Activated naive CD4-positive, alpha-beta T cell treated with anti-CD3 and anti-CD28 coated beads, Interleukin-2, amount 50 U/mL, for 24 hours (primary cell): ENCODE measurements around the gene MYO5A.
"Not testable (repeated sequence)": the region's sequence is repeated elsewhere in the genome, so short reads cannot be mapped to it uniquely, and the experiment has no call there.

Source experiments
- H3K27ac Mint-ChIP-seq: one replicate; pipeline ENCODE4 v1.8.0; 2021; ENCODE audit warnings: mild to moderate bottlenecking, mixed read lengths
- H3K27me3 Mint-ChIP-seq: one replicate; pipeline ENCODE4 v1.8.0; 2021; ENCODE audit warnings: mixed read lengths
- H3K36me3 Mint-ChIP-seq: one replicate; pipeline ENCODE4 v1.8.0; 2021; ENCODE audit warnings: mixed read lengths
- H3K4me1 Mint-ChIP-seq: one replicate; pipeline ENCODE4 v1.8.0; 2021; ENCODE audit warnings: mixed read lengths
- H3K4me3 Mint-ChIP-seq: one replicate; pipeline ENCODE4 v1.8.0; 2021; ENCODE audit warnings: mild to moderate bottlenecking, mixed read lengths
- H3K9me3 Mint-ChIP-seq: one replicate; pipeline ENCODE4 v1.8.0; 2021; ENCODE audit warnings: mixed read lengths

MYO5A gene

DNA sequence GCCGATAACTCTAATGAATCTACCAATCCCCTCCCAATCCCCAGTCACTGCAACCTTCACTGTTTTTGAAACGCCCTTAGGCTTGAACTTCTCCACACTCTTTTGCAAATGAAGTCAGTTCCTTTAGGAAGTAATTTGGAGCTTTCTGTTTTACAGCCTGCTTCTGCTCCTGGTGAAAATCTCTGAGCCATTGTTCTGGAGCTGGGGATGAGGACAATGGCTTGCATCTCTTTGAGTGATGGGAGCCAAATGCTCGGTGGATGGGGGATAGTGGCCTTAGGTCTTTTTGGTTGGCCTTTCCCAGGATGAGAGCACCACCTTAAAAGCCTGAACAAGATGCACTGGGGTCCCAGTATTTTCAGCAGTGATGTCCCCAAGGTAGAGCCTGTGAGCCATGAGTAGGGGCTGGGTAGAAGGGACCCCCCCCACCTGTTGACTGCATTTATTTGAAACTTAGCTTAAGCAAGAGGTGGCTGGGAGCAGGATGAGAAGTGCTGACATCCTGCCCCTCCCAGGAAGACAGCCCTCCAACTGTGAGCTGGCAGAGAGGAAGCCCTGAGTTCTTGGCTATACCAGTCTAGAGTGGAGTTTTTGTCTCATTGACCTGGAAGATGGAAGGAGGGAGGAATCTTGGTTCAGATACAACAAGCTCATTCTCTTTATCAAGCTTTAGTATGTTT, 225.4 kb downstream of the MYO5A start:
- peaks cover 4% of the 10 kb centered on the region for H3K9me3 Mint-ChIP-seq
- no peak overlapping the region for H3K4me3 Mint-ChIP-seq
- H3K27me3 Mint-ChIP-seq: peaks cover 1% of the 10 kb centered on the region
- H3K36me3 Mint-ChIP-seq: peaks cover 6% of the 10 kb centered on the region
- peaks cover 12% of the 10 kb centered on the region for H3K4me1 Mint-ChIP-seq
- H3K27ac Mint-ChIP-seq: no peak overlapping the region

DNA sequence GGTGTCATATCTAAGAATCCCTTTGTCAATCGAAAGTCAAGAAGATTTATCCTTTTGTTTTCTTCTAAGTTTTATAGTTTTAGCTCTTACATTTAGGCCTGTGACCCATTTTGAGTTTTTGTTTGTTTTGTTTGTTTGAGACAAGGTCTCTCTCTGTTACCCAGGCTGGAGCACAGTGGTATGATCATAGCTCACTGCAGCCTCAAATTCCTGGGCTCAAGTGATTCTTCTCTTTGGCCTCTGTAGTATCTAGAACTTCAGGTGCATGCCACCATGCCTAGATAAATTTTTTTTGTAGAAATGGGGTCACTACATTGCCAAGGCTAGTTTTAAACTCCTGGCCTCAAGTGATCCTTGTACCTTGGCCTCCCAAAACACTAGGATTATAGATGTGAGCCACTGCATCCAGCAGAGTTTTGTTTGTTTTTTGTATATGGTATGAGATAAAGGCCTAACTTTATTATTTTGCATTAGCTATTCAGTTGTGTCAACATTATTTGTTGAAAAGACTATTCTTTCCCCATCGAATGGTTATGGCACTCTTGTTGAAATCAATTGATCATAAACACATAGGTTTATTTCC, 227.3 kb downstream of the MYO5A start:
- H3K27ac Mint-ChIP-seq: no peak overlapping the region
- H3K36me3 Mint-ChIP-seq: peaks cover 4% of the 10 kb centered on the region
- H3K9me3 Mint-ChIP-seq: peaks cover 4% of the 10 kb centered on the region
- peaks cover 12% of the 10 kb centered on the region for H3K4me1 Mint-ChIP-seq
- H3K27me3 Mint-ChIP-seq: peaks cover 5% of the 10 kb centered on the region
- no peak overlapping the region for H3K4me3 Mint-ChIP-seq

DNA sequence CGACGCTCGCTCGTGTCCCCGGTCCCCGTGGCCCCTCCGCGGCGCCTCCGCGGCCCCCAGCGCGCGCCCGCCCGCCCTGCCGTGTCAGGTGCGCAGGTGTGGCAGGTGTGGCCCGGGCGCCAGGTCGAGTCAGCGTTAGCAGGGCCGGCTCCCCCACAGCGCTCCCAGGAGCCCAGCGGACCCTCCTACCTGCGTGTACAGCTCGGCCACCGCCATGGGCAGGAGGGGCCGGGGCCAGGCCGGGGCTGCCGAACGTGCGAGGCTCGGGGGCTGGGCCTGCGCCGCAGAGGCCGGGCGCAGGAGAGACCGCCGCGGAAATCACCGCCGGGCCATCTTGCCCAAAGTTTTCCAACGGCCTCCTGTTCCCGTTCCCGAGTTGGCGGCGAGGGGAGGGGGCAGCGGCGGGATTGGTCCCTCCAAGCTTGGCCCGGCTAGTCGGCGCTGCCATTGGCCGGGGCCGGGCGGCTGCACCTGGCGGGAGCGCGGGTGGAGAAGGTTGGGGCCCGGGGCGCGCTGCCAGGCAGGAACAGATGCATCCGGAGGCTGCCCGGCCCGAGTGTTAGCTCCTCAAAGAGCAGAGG, 233.2 kb downstream of the MYO5A start, which contains the start of gene MYO5C:
MYO5C (minus strand) TSS at position 384 of the 581 bp plus-strand sequence; CDS start at position 216, 168 bp downstream.
- peaks cover 3% of the 10 kb centered on the region for H3K4me1 Mint-ChIP-seq

DNA sequence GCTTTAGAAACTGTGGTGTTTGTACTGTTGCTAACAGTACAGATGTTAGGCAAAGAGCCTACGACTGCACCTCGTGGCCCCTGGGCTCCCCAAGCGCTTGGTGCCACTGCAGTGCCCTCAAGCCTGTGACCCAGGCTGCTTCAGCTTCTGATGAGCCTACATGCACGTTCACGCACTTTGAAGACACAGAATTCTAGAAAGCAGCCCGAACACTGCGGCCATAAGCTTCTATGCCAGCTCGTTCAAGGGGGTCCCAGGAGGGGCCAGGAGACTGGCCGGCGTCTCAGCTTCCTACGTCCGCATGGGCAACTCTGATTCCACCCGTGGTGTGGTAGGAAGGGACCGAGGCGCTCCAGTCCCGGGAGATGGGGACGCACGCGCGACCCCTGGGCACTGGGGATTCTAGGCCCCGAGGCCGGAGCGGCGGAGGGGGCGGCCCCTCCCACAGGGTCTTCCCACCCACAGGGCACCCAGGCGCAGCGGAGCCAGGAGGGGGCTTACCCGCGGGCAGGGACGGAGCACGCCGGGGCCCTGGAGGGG, 233.7 kb downstream of the MYO5A start:
- Mint-ChIP-seq H3K4me3 (peak overlapping the region; percentile 76), H3K36me3 (no peaks in the 10 kb centered on the region), H3K27ac (no peak overlapping the region), H3K9me3 (no peaks in the 10 kb centered on the region), H3K27me3 (peaks cover 28% of the 10 kb centered on the region), H3K4me1 (peaks cover 3% of the 10 kb centered on the region)

More for the DNA sequence above, 233.2 kb downstream of the MYO5A start, which contains the start of gene MYO5C:
- Mint-ChIP-seq H3K27me3 (peaks cover 28% of the 10 kb centered on the region), H3K27ac (no peak within 1 kb of the TSS), H3K4me3 (peak within 1 kb of the TSS; percentile 76), H3K36me3 (peaks cover 1% of the 10 kb centered on the region), H3K9me3 (no peaks in the 10 kb centered on the region)

DNA sequence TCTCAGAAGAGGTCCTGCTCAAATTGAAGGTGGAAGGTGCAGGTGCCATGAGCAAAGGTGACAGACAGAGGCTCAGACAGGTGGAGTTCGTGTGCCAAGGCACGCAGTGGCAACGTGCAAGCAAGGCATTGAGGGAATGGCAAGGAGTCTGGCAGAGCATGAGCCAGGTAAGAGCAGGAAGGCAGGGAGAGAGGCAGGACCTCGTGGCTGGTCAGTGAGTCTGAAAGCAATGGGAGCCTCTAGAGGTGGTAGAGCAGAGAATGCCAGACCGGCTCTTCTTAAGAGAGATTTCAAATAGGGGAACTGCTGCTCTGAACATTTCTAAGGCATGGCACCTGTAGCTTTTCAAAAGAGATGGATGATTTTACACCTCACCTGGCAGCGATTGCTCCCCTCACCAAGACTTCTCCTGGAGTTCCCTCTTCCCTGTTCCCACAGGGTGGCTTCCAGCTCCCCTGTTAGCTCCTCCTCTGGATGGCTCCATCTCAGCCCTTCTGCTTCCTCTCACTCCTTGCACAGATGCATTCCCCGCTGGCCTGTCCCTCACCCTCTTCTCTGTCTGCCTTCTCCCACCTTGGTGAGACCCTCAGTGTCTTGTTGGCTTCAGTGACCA, 235.8 kb downstream of the MYO5A start:
- Mint-ChIP-seq H3K27me3 (peaks cover 27% of the 10 kb centered on the region), H3K4me3 (no peak overlapping the region), H3K4me1 (peaks cover 3% of the 10 kb centered on the region), H3K9me3 (no peaks in the 10 kb centered on the region), H3K27ac (no peak overlapping the region), H3K36me3 (no peaks in the 10 kb centered on the region)

DNA sequence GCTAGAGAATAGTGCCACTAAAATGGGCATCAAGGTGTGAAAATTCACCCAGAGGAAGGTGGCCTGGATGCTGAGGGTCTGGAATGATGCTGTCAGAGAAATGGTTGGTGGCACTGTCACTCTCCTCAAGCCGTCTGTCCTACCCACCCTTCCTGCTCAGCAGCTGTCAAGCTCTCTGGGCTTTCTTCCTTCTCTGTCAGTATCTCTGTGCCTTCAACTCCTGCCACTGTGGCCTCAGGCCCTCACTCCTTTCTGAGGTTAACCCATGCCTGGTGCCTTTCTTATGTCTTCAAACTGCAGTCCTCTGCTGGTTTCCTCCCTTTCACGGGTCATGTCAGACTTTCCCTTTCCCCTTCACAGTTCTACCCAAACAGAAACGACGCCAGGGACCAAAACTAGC, 237.5 kb downstream of the MYO5A start:
- H3K4me1 Mint-ChIP-seq: peaks cover 3% of the 10 kb centered on the region
- H3K9me3 Mint-ChIP-seq: no peaks in the 10 kb centered on the region
- H3K36me3 Mint-ChIP-seq: no peaks in the 10 kb centered on the region
- no peak overlapping the region for H3K4me3 Mint-ChIP-seq
- peaks cover 21% of the 10 kb centered on the region for H3K27me3 Mint-ChIP-seq
- no peak overlapping the region for H3K27ac Mint-ChIP-seq

DNA sequence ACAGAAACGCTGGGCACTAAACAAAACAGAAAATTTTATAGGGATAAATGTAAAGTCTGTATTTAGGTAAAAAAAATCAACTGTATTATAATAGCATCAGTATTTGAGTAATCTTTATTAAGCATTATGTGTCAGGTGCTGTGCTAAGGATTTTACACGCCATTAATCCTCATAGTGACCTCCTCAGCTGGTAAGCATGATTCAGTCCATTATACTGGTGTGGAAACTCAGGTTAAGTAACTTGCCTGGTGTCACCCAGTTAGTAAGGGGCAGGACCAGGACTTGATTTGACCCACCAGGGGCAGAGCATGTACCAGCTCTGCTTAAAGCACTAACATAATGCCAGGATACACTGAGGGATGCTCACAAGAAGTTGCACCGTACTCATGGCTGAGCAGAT, 237.9 kb downstream of the MYO5A start:
- H3K27ac Mint-ChIP-seq: no peak overlapping the region
- H3K9me3 Mint-ChIP-seq: no peaks in the 10 kb centered on the region
- H3K4me3 Mint-ChIP-seq: no peak overlapping the region
- H3K36me3 Mint-ChIP-seq: no peaks in the 10 kb centered on the region
- H3K27me3 Mint-ChIP-seq: peaks cover 20% of the 10 kb centered on the region
- H3K4me1 Mint-ChIP-seq: peaks cover 3% of the 10 kb centered on the region

DNA sequence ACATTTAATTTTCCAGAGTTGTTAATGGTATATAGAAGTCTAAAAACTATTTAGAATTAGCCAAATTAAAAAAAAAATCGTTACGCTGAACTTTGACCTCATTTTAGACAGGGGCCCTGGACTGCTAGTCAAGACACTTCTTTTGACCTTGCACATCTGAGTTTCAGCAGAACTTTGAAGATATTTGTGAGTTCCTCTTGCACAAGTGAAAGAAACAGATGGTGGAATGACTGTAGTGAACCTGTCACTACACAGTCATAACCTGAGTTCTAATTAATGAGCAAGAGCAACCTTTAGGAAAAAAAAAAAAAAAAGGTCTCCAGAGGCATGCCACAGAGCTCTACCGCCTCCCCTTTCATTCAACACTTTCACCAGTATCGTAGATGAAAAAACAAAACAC, 238.4 kb downstream of the MYO5A start:
- Mint-ChIP-seq H3K4me1 (peaks cover 3% of the 10 kb centered on the region), H3K27ac (no peak overlapping the region), H3K27me3 (peaks cover 20% of the 10 kb centered on the region), H3K4me3 (no peak overlapping the region), H3K9me3 (no peaks in the 10 kb centered on the region), H3K36me3 (no peaks in the 10 kb centered on the region)

DNA sequence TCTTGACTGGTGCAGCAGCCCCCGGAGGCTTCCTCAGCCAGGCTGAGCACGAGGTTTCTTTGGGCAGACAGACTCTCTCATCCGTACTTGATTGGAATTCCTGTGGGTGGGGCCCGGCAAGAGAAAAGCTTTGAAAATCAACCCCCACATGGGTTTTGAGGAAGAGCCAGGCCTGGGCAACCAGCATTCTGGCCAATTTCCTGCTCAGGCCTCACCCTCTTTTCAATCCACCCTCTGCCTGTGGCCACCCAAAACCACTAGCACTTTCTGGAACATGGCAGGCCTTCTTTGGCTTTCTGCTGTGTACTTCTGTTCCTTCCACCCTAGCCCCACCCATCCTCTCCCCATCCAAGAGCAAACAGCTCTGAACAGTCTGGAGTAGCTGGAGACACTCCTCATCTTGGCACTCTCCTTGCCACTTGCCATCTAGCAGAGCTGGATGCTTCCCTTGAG, 239.0 kb downstream of the MYO5A start:
- Mint-ChIP-seq H3K4me1 (peaks cover 3% of the 10 kb centered on the region), H3K27ac (no peak overlapping the region), H3K36me3 (no peaks in the 10 kb centered on the region)

DNA sequence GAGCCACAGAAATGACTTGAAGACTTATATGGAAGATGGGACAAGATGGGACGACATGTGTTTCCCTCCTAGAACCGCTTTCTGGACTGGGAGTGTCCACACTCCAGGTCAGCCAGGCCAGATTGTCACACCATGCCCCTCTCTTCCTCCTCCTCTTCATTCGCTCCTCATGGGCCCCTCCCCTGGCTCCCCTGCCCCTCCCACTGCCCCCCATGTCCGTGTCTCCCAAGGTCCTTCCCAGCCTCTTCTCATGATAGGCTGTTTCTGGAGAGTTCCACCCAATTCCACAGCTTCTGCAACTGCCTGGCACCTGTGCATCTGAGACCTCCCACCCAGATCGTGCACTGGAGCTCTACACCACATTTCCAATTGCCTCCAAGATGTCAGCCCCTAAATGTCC, 239.7 kb downstream of the MYO5A start:
- no peaks in the 10 kb centered on the region for H3K4me1 Mint-ChIP-seq
- H3K36me3 Mint-ChIP-seq: no peaks in the 10 kb centered on the region
- no peak overlapping the region for H3K4me3 Mint-ChIP-seq
- H3K9me3 Mint-ChIP-seq: no peaks in the 10 kb centered on the region
- no peak overlapping the region for H3K27ac Mint-ChIP-seq
- peaks cover 14% of the 10 kb centered on the region for H3K27me3 Mint-ChIP-seq

More for the DNA sequence above, 239.0 kb downstream of the MYO5A start:
- Mint-ChIP-seq H3K4me3 (no peak overlapping the region), H3K27me3 (peaks cover 20% of the 10 kb centered on the region), H3K9me3 (no peaks in the 10 kb centered on the region)

DNA sequence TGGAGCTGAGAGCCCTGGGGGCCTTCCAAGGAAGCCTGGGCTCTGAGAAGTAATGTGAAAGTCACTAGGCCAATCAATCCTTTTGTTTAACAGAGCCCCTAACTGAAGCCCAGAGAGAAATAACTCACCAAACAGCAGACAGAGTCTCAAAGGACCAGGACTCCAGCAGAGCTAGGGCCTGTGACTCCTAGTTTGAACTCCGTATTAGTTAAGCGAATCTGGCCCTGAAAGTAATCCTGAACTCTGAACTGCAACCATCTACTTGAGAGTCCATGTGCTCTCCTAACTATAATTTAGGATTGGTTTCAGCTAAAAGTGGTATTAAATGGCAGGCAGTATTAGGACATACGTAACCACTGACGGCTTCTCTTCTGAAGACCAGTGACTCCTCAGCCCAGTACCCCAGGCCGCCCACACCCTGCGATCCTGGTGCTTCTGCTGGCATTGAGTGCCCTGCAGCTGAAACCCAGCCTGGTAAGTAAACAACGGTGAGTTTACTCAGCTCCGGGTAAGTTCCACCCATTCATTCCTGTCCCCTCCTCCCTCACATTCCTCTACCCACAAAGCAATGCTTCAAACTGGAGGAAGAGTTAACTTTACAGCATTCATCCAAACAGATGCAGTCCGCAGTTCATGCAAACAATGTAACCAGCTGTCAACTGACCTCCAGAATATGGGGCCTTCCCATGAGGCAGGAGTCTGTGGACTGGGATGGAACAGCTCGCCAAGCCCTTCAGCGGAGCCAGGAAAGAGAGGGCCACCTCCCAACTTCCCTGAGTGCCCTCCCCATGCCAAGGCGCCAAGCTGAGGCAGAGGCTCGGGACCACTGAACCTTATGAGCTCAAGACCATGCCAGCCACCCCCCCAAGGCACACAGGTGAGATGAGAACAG, 240.4 kb downstream of the MYO5A start:
- Mint-ChIP-seq H3K36me3 (no peaks in the 10 kb centered on the region), H3K27ac (no peak overlapping the region), H3K4me3 (no peak overlapping the region), H3K4me1 (no peaks in the 10 kb centered on the region), H3K27me3 (peaks cover 7% of the 10 kb centered on the region), H3K9me3 (no peaks in the 10 kb centered on the region)

DNA sequence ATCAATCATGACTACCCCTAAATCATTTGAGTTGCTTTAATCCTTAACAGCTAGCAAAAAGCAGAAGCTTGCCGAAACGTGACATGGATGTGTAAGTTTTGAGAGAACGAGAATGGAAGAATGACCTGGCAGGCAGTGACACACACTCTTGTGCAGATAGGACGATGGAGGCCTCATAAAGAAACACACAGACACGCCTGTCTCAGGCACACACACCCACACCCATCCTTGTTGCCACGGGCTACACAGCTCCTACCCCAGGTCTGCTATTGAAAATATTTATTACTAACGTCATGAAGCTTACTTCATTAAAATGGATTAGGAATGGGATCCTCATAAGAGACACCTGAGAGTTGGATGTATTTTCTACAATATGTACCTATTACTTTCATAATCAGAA, 241.6 kb downstream of the MYO5A start:
- Mint-ChIP-seq H3K4me3 (no peak overlapping the region), H3K27ac (no peak overlapping the region)

DNA sequence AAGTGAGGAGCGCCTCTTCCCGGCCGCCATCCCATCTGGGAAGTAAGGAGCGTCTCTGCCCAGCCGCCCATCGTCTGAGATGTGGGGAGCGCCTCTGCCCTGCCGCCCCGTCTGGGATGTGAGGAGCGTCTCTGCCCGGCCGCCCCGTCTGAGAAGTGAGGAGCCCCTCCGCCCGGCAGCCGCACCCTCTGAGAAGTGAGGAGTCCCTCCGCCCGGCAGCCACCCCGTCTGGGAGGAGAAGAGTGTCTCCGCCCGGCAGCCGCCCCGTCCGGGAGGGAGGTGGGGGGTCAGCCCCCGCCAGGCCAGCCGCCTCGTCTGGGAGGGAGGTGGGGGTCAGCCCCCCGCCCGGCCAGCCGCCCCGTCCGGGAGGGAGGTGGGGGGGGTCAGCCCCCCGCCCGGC, 242.7 kb downstream of the MYO5A start:
- not testable (repeated sequence) for H3K36me3 Mint-ChIP-seq, H3K27me3 Mint-ChIP-seq, H3K9me3 Mint-ChIP-seq, H3K27ac Mint-ChIP-seq, H3K4me3 Mint-ChIP-seq, H3K4me1 Mint-ChIP-seq

More for the DNA sequence above, 241.6 kb downstream of the MYO5A start:
- H3K36me3 Mint-ChIP-seq: no peaks in the 10 kb centered on the region
- no peaks in the 10 kb centered on the region for H3K27me3 Mint-ChIP-seq
- H3K4me1 Mint-ChIP-seq: no peaks in the 10 kb centered on the region
- H3K9me3 Mint-ChIP-seq: no peaks in the 10 kb centered on the region

DNA sequence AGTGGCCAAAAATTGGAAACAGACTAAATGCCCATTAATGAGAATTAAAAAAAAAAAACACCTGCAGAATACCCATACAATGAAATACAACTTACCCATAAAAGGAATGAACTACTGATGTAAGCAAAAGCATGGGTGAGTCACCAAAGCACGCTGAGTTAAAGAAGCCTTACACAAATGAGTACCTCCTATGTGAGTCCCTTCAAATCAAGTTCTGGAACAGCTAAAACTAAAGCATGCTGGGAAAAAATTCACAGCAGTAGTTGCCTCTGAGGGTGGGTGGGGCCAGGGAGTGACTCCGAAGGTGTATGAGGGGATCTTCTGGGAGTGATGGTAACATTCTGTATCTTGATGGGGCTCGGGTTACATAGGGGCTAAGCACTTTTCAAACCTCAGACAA, 244.5 kb downstream of the MYO5A start:
- Mint-ChIP-seq H3K9me3 (no peaks in the 10 kb centered on the region), H3K4me3 (no peak overlapping the region), H3K27me3 (no peaks in the 10 kb centered on the region), H3K4me1 (no peaks in the 10 kb centered on the region), H3K36me3 (no peaks in the 10 kb centered on the region), H3K27ac (no peak overlapping the region)

DNA sequence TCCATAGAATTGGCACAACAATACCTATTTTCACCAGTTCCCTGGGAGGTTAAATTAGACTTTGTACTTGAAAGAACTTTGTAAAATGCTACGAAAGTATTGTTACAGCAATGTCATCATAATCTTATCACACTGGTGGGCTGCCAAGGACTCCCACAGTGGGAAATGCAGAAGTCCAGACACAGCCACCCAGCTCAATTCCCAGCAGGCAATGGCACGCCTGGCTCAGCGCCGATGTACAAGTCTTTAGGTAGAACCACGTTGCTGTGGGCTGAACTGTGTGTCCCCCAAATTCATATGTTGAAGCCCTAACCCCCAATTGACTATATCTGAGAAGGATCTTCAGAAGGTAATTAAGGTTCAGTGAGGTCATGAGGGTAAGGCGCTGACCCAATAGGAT, 245.4 kb downstream of the MYO5A start:
- H3K4me1 Mint-ChIP-seq: no peaks in the 10 kb centered on the region

More for the DNA sequence above, 245.4 kb downstream of the MYO5A start:
- H3K27ac Mint-ChIP-seq: no peak overlapping the region
- no peak overlapping the region for H3K4me3 Mint-ChIP-seq
- no peaks in the 10 kb centered on the region for H3K9me3 Mint-ChIP-seq
- H3K36me3 Mint-ChIP-seq: no peaks in the 10 kb centered on the region
- H3K27me3 Mint-ChIP-seq: no peaks in the 10 kb centered on the region
